Heart right ventricle (tissue), 16 donors: ENCODE data around the gene ALPL. TPM values are rescaled to one million over a fixed set of nuclear protein-coding genes. Genes with fewer than 3 reads are reported as not detected.

ENCODE experiments used
- ATAC-seq, 8 donors: fragments of 200-7000 bp; cut with Tn5 transposase; one replicate each; pipeline ENCODE4 v1.9.1; 2020; ENCODE audit warnings: mild to moderate bottlenecking in 8 of 8, moderate library complexity in 8 of 8, moderate number of reproducible peaks in 1 of 8
- DNase-seq, 2 donors: peaks; one replicate each; pipeline ENCODE4 v3.0.0-alpha.2; 2020
- H3K27ac ChIP-seq, 10 donors: fragments of 200-600 bp; sonication (generic) in 2 of 10; one replicate each; pipeline versions ENCODE4 v1.5.0 to v1.8.0; 2020 to 2022; ENCODE audit warnings: mild to moderate bottlenecking in 3 of 10
- H3K27me3 ChIP-seq, 7 donors: fragments of 200-600 bp; one replicate each; pipeline ENCODE4 v1.8.0; 2021 to 2022; ENCODE audit warnings: mild to moderate bottlenecking in 2 of 7
- H3K36me3 ChIP-seq, 9 donors: fragments of 200-600 bp; sonication (generic) in 1 of 9; one replicate each; pipeline versions ENCODE4 v1.5.0 to v1.8.0; 2020 to 2022; ENCODE audit warnings: mild to moderate bottlenecking in 2 of 9
- H3K4me1 ChIP-seq, 9 donors: fragments of 200-600 bp; sonication (generic) in 1 of 9; one replicate each; pipeline versions ENCODE4 v1.5.0 to v1.8.0; 2020 to 2022; ENCODE audit warnings: mild to moderate bottlenecking in 4 of 9
- H3K4me3 ChIP-seq, 10 donors: fragments of 200-600 bp; sonication (generic) in 2 of 10; one replicate each; pipeline versions ENCODE4 v1.5.0 to v1.8.0; 2020 to 2022; ENCODE audit warnings: mild to moderate bottlenecking in 7 of 10, moderate library complexity in 2 of 10
- H3K9me3 ChIP-seq, 11 donors: fragments of 200-600 bp in 10 of 11; sonication (generic) in 2 of 11; one replicate each; pipeline versions ENCODE4 v1.5.0 to v1.8.0; 2013 to 2022; ENCODE audit warnings: mild to moderate bottlenecking in 2 of 11, control low read depth in 1 of 11, moderate library complexity in 1 of 11
- WGBS, 2 donors: extraction: QIAGEN DNeasy Blood & Tissue Kit; methylation state at CpG; one replicate each; pipeline ENCODE4 v1.1.7; 2013; ENCODE audit warnings: inconsistent platforms in 1 of 2; 5-methylcytosine and 5-hydroxymethylcytosine counted together
- intact Hi-C, 10 donors: fragments of 100-400 bp; cut with DNase I; formaldehyde crosslinking; loops; one replicate each; pipeline versions ENCODE4 v1.11.1 to v1.14.2; 2022
- polyA plus RNA-seq, 2 donors: library from polyadenylated mRNA; stranded (reverse); fragments of 200-250 nt; gene quantifications; one replicate each; pipeline ENCODE4 v1.2.3, GENCODE V29; 2013
- total RNA-seq, 10 donors: library from RNA; stranded (reverse); fragmentation: NEBNext Ultra II Directional in 3 of 10; extraction: Animal tissue kit (Norgen Biotek cat#: 25700) in 3 of 10; gene quantifications; one replicate each; pipeline versions ENCODE4 v1.2.1 to v1.2.4, GENCODE V29; 2021 to 2023
- TF ChIP-seq, protein P1 (sequence below), 9 donors: fragments of 200-600 bp; sonication (generic) in 2 of 9; IDR thresholded peaks; one replicate each; pipeline versions ENCODE4 v1.5.0 to v1.8.0; 2021 to 2022; ENCODE audit warnings: antibody characterized with exemption in 9 of 9, mild to moderate bottlenecking in 5 of 9, moderate library complexity in 1 of 9
- donor health status: Arrhythmogenic right ventricular cardiomyopathy.
- donor health status: ischemic (EF 13 %, LVEDD 7.1; RV severe dilation, severe dysfunction).
- donor health status: healthy with polysubstance abuse.
- donor health status: DM: no; HTN: yes; CAD: no.
- donor health status: DM: no; HTN: no; CAD: no.
- donor health status: ischemic (EF 25% LVEDD 6.9; RV normal size, moderate dysfunction).
- donor health status: ischemic (EF 25% LVEDD 5.7; RV mildly dilated, moderate dysfunction).
- donor health status: healthy.
- donor health status: DM: yes; HTN: yes; CAD: no.
- donor health status: Ischemic cardiomyopathy.
- donor health status: ischemic (EF 35%, LVEDD 5.7; RV mildly dilated, moderate dysfunction).
- donor health status: nonischemic (EF 11% LVEDD 7.7; RV severe dilation, severe dysfunction).
- donor health status: DM: yes; HTN: yes; CAD: no.
- donor health status: PGD.
- donor health status: ischemic (EF 29% LVEDD 5.4; RV normal size, mild dysfunction).
- donor health status: nonischemic (EF 23%, LVEDD 6.1; RV moderate dilation, normal function).

The ALPL gene
- total and polyA plus RNA-seq, 12 donors, result 7.1 to 21.1 (median 9.3) TPM

DNA sequence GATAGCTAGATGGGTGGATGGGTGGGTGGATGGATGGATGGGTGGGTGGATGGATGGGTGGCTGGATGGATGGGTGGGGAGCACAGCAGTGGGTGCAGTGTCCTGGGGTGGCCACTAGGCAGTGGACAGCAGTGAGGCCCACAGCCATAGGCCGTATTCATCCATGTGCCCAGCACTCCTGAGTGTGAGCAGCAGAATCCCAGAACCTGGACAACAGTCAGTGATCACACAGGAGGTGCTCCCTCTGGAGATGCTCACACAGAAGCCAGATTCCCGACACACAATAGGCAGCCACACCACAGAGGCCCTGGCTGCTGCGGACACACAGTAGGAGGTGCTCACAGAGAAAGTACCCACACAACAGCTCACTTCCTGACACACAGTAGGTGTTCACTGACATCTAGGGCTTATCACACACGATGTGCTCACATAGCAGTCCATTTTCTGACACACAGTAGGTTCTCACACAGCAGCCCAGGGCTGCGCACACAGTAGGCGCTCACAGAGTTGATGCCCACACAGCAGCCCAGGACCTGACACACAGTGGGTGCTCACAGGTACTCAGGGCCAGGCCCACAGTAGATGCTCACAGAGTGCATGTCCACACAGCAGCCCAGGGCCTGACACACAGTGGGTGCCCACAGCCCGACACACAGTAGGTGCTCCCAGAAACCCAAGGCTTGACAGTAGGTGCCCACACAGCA is 95.9 kb downstream of the ALPL start:
- H3K27ac ChIP-seq, result no peak overlapping the region
- TF ChIP-seq, protein P1, sequence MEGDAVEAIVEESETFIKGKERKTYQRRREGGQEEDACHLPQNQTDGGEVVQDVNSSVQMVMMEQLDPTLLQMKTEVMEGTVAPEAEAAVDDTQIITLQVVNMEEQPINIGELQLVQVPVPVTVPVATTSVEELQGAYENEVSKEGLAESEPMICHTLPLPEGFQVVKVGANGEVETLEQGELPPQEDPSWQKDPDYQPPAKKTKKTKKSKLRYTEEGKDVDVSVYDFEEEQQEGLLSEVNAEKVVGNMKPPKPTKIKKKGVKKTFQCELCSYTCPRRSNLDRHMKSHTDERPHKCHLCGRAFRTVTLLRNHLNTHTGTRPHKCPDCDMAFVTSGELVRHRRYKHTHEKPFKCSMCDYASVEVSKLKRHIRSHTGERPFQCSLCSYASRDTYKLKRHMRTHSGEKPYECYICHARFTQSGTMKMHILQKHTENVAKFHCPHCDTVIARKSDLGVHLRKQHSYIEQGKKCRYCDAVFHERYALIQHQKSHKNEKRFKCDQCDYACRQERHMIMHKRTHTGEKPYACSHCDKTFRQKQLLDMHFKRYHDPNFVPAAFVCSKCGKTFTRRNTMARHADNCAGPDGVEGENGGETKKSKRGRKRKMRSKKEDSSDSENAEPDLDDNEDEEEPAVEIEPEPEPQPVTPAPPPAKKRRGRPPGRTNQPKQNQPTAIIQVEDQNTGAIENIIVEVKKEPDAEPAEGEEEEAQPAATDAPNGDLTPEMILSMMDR (IDR thresholded peaks at IDR 0.05), result no peak
- no peaks in the 10 kb centered on the region for H3K36me3 ChIP-seq
- intact Hi-C loops, result no loop called here
- H3K9me3 ChIP-seq, result no peaks in the 10 kb centered on the region
- H3K4me3 ChIP-seq, result no peak overlapping the region
- ATAC-seq, result no peak
- peaks cover 0 to 3% (median 0%) of the 10 kb centered on the region in 9 donors for H3K4me1 ChIP-seq
- DNase-seq, result no peak
- WGBS, 2 donors, result 87 to 91% methylated on average over 7 of the region's 7 CpGs
- peaks cover 0 to 14% (median 0%) of the 10 kb centered on the region in 7 donors for H3K27me3 ChIP-seq

DNA sequence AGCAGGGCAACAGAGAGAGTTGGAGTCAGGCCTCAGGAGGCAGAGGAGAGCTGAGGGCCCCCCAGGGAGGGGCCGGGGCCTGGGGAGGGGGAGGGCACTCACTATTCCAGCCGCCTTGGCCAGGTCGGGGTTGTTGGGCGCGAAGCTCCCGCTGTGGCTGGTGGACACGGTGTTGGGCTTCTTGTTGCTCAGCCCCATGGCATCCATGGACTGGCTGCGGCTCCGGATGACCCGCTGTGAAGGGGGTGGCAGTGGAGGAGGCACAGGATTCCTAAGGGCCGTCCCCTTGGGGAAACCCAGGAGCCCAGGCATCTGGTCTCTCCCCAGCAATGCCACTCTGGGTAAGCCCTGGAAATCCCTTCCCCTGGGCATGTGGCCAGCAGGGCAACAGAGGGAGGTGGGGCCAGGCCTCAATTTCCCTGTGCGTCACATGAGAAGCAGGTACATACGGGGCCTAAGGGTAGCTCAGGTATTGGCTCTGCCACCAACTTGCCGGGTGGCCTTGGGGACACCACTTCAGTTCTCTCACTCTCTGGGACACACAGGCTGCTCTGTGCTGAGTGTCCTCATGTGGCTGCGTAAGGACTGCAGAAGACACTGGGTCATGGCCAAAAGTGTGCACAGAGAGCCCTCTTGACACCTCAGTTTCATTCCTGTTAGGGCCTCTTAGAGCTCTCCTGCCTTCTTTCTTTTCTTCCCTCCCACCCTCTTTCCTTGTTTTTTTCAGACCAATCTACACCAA is 96.9 kb downstream of the ALPL start:
- intact Hi-C loops, result no loop called here
- ATAC-seq (no peak), DNase-seq (no peak)
- no peak overlapping the region for H3K27ac ChIP-seq
- peaks cover 0 to 11% (median 0%) of the 10 kb centered on the region in 7 donors for H3K27me3 ChIP-seq
- H3K9me3 ChIP-seq, result no peaks in the 10 kb centered on the region
- TF ChIP-seq, protein P1 (IDR thresholded peaks at IDR 0.05), result no peak
- H3K36me3 ChIP-seq, result no peaks in the 10 kb centered on the region
- WGBS, 2 donors, result 89 to 93% methylated on average over 14 to 15 of the region's 15 CpGs
- no peak overlapping the region for H3K4me3 ChIP-seq
- peaks cover 0 to 3% (median 0%) of the 10 kb centered on the region in 9 donors for H3K4me1 ChIP-seq

DNA sequence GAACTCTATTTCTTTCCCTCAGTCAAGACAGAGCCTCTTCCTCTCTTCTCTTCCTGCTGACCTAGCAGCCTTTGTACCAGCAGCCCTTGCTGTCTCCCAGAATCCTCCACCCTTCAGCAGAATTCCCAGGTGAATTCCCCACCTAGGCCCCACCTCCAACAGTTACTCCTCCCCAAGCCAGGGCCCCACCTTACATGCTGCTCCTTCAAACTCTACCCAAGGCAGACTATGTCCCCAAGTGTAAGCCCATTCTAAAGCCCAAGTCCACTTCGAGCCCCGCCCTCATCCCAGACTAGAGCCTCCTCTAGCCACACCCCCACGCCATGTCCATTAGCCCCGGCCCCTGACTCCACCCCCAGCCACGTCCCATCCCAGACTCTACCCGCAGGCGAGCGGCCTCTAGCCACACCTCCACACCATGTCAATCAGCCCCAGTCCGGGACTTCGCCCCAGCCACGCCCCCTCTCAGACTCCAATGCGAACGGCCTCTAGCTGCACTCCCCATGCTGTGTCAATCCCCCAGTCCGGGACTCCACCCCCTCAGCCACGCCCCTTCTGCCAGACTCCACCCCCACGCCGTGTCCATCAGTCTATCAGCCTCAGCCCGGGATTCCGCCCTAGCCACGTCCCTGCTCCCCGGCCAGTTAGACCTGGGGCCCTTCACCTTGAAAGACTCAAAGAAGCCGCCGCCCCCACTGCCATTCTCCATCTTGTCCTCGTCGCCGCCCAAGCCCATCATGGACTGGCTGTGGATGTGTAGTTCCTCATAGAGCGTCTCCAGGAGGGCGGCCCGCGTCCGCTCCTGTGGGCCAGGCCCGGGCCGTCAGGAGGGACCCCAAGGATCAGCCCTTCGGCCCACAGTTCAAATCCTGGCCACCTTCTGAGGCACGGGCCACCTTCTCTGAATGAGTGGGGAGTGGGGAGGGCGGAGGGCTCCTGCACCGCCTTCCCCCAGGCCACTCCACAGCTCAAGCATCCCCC is 98.6 kb downstream of the ALPL start:
- Histone ChIP-seq H3K27ac (no peak overlapping the region), H3K9me3 (no peaks in the 10 kb centered on the region), H3K4me1 (peaks cover 0 to 3% (median 0%) of the 10 kb centered on the region in 9 donors), H3K36me3 (no peaks in the 10 kb centered on the region), H3K4me3 (peak overlapping the region in 1 of 10 donors; percentile 14), H3K27me3 (peaks cover 0 to under 1% (median 0%) of the 10 kb centered on the region in 7 donors)
- intact Hi-C loops, result no loop called here
- WGBS, 2 donors, result 31 to 41% methylated on average over 37 of the region's 37 CpGs
- DNase-seq (peak; percentile 82 to 83), ATAC-seq (peak; percentile 76 to 93 (median 84))
- TF ChIP-seq, protein P1 (IDR thresholded peaks at IDR 0.05), result no peak

DNA sequence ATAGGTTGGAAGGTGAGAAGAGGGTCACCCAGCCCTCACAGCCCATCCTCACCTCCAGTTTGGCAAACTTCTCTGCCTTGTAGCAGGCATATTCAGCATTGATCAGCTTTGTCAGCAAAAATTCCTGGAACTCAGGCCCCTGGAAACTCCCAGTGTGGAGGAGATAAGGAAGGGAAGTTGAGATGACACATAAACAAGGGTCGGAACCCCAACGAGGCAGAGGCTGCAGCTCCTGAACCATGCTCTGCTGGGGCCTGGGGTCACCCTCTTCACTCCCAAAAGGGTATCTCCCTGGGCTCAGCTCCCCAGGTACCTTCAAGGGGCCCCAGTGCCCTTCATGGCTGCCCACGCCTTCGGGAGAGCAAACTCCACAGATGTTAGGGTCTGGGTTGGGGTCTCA is 99.6 kb downstream of the ALPL start:
- Histone ChIP-seq H3K27ac (no peak overlapping the region), H3K27me3 (no peaks in the 10 kb centered on the region), H3K9me3 (no peaks in the 10 kb centered on the region), H3K4me1 (peaks cover 0 to 3% (median 0%) of the 10 kb centered on the region in 9 donors), H3K36me3 (no peaks in the 10 kb centered on the region), H3K4me3 (no peak overlapping the region)
- intact Hi-C loops, result no loop called here
- ATAC-seq, result no peak
- no peak for DNase-seq
- WGBS, 2 donors, result 62 to 66% methylated on average over 4 of the region's 4 CpGs
- TF ChIP-seq, protein P1 (IDR thresholded peaks at IDR 0.05), result no peak
